Right lobe of liver (tissue), 6 donors: ENCODE results near the gene LOXL4. TPM values are rescaled to one million over a fixed set of nuclear protein-coding genes. Genes with fewer than 3 reads are reported as not detected.

Source experiments
- ATAC-seq, 4 donors: fragments of 200-7000 bp; cut with Tn5 transposase; one replicate each; pipeline ENCODE4 v1.9.1; 2020; ENCODE audit warnings: mild to moderate bottlenecking in 4 of 4, moderate library complexity in 4 of 4
- DNase-seq, 3 donors: peaks; one replicate each; pipeline ENCODE4 v3.0.0-alpha.2; 2020
- H3K27ac ChIP-seq, 3 donors: fragments of 200-600 bp; one replicate each; pipeline ENCODE4 v1.8.0; 2022
- H3K27me3 ChIP-seq, 2 donors: fragments of 200-600 bp; one replicate each; pipeline ENCODE4 v1.8.0; 2022
- H3K36me3 ChIP-seq, 4 donors: fragments of 200-600 bp; sonication (generic) in 1 of 4; one replicate each; pipeline versions ENCODE4 v1.5.1 to v1.8.0; 2017 to 2022; ENCODE audit warnings: control low read depth in 1 of 4
- H3K4me1 ChIP-seq, 4 donors: fragments of 200-600 bp; sonication (generic) in 1 of 4; one replicate each; pipeline versions ENCODE4 v1.5.1 to v1.8.0; 2017 to 2022; ENCODE audit warnings: control low read depth in 1 of 4
- H3K4me3 ChIP-seq, 3 donors: fragments of 200-600 bp; one replicate each; pipeline ENCODE4 v1.8.0; 2022
- H3K9me3 ChIP-seq, 4 donors: fragments of 200-600 bp; sonication (generic) in 1 of 4; one replicate each; pipeline versions ENCODE4 v1.5.1 to v1.8.0; 2017 to 2022; ENCODE audit warnings: control low read depth in 1 of 4
- POLR2A ChIP-seq: fragments of 450-650 bp; IDR thresholded peaks from one replicate; pipeline ENCODE4 v1.6.1; 2017; ENCODE audit warnings: antibody characterized with exemption, mild to moderate bottlenecking
- WGBS: methylation state at CpG from one replicate; pipeline ENCODE4 v1.1.6; 2018; ENCODE audit warnings: low coverage, low lambda C conversion rate; ENCODE audit not compliant: insufficient coverage; ENCODE audit errors: missing lambda C conversion rate; 5-methylcytosine and 5-hydroxymethylcytosine counted together
- intact Hi-C, 2 donors: fragments of 100-400 bp; cut with DNase I; formaldehyde crosslinking; loops; one replicate each; pipeline versions ENCODE4 v1.11.2 to v1.14.1; 2022
- total RNA-seq, 6 experiments: library from RNA; depleted of rRNA in 2 of 6; stranded (reverse); fragments of >200 nt in 2 of 6; fragmentation: NEBNext Ultra II Directional in 3 of 6; extraction: Animal tissue kit (Norgen Biotek cat#: 25700) in 3 of 6; gene quantifications; one replicate each; pipeline versions ENCODE4 v1.1.0 to v1.2.4, GENCODE V29; 2016 to 2023
- TF ChIP-seq, protein P1 (sequence below), 4 donors: fragments of 200-600 bp in 3 of 4; fragments of 450-650 bp in 1 of 4; IDR thresholded peaks; one replicate each; pipeline versions ENCODE4 v1.5.1 to v1.8.0; 2016 to 2022; ENCODE audit warnings: antibody characterized with exemption in 4 of 4, mild to moderate bottlenecking in 2 of 4
- donor health status: DM: no; HTN: yes; CAD: no.
- donor health status: DM: no; HTN: no; CAD: no.
- donor health status: DM: no; HTN: no; CAD: no.
- donor health status: DM: no; HTN: yes; CAD: no.
- donor health status: DM: no; HTN: yes; CAD: no.

The LOXL4 gene
- total RNA-seq, 6 experiments from 2014 or later: 0.51 to 33.4 (median 10.8) TPM

DNA sequence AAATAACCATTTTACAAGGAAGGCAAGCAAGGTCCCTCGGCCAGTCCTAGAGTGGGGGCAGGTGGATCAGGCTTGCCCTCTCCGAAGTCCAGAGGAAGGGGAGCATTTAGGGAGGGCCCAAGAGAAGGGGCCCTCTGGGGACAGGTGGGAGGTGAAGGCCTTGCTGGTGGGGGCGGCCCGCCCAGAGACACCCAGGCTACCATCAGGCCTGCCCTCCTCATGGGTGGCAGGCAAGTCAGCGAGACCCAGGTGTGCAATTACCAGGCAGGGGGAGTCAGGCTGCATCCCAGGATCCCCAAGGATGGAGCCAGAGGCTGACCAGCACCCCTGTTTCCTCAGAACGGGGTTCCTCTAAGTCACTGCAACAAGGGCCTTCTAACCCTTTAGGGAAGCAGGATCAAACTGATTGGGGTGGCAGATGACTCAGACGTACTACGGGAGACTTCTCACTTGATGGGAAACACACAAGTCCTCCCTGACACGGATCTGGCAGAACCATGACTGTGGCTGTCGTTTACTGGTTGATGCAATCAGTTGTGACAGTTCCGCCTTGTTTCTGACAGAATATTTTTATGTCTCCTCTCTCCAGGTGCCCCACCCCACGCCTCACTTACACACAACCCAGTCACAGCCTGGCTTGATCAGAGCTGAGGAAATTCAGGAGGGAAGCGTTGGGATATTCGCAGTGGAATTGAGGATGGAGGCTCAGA is 8.2 kb downstream of the LOXL4 start:
- Histone ChIP-seq H3K4me1 (no peaks in the 10 kb centered on the region), H3K9me3 (no peaks in the 10 kb centered on the region), H3K27me3 (no peaks in the 10 kb centered on the region), H3K36me3 (no peaks in the 10 kb centered on the region), H3K4me3 (no peak overlapping the region), H3K27ac (no peak overlapping the region)
- TF ChIP-seq POLR2A: no peak
- TF ChIP-seq, protein P1, sequence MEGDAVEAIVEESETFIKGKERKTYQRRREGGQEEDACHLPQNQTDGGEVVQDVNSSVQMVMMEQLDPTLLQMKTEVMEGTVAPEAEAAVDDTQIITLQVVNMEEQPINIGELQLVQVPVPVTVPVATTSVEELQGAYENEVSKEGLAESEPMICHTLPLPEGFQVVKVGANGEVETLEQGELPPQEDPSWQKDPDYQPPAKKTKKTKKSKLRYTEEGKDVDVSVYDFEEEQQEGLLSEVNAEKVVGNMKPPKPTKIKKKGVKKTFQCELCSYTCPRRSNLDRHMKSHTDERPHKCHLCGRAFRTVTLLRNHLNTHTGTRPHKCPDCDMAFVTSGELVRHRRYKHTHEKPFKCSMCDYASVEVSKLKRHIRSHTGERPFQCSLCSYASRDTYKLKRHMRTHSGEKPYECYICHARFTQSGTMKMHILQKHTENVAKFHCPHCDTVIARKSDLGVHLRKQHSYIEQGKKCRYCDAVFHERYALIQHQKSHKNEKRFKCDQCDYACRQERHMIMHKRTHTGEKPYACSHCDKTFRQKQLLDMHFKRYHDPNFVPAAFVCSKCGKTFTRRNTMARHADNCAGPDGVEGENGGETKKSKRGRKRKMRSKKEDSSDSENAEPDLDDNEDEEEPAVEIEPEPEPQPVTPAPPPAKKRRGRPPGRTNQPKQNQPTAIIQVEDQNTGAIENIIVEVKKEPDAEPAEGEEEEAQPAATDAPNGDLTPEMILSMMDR (IDR thresholded peaks at IDR 0.05): no peak
- no peak for DNase-seq
- WGBS: 66% methylated on average over 7 of the region's 14 CpGs
- no peak for ATAC-seq
- intact Hi-C loops: no loop called here

DNA sequence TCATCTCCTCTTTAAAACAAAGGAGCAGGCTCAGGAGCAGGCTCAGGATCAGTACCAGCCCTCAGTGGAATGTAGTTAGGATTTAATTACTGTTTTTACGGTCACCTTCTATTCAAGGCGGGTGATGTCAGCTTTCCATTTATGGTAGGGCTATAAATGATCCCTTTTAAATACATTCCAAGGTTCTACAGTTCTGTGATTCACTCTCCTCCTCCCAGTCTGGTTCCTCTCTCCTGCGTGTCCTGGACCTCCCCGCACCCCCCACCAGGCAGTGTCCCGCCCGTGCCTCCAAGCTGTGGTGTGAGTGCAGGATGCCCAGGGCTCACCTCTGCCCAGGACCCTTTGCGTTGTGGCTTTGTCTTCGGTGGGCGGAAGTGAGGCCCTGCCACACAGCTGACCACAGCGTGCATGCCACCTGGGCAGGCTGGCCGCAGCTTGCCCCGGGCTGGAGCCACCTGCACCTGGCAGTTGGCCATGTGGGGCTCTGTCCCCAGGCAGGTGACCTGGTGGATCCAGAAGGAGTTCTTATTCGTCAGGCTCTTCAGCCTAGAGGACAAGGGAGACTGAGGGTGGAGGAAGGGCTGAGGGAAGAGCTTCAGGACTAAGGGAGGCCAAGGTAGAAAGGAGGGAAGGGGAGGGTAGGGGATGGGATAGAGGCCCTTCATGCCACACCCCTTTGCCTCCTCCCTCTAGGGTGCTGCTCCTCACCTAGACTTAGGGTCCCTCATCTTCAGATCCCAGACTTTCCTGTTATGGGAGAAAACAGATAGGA is 9.1 kb downstream of the LOXL4 start:
- ATAC-seq (no peak), DNase-seq (no peak)
- Histone ChIP-seq H3K9me3 (no peaks in the 10 kb centered on the region), H3K4me3 (no peak overlapping the region), H3K36me3 (no peaks in the 10 kb centered on the region), H3K4me1 (no peaks in the 10 kb centered on the region), H3K27me3 (no peaks in the 10 kb centered on the region), H3K27ac (no peak overlapping the region)
- no peak for TF ChIP-seq POLR2A
- TF ChIP-seq, protein P1 (IDR thresholded peaks at IDR 0.05): no peak
- WGBS: 73% methylated on average over 2 of the region's 13 CpGs
- intact Hi-C loops: no loop called here

DNA sequence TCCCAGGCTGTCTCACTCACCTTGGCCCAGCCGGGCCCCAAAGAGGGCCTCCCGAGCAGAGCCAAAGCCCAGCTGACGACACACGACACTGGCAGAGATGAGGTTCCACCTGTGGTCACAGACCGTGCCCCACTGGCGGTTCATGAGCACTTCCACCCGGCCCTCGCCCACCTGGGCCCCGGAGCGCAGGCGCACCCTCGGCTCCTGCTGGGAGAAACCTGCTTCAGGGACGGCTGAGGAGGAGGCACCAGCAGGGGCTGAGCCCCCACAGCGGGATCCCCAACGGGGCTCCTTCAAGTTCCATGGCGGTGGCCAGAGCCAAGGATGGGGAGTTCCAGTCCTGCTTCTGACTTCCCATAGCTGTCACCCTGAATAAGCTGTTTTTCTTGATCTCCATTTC is 10.0 kb downstream of the LOXL4 start:
- WGBS: no CpG with 5 or more reads among the region's 16 CpGs
- Histone ChIP-seq H3K27me3 (no peaks in the 10 kb centered on the region), H3K4me1 (no peaks in the 10 kb centered on the region), H3K27ac (no peak overlapping the region), H3K9me3 (no peaks in the 10 kb centered on the region), H3K36me3 (no peaks in the 10 kb centered on the region), H3K4me3 (no peak overlapping the region)
- ATAC-seq (no peak), DNase-seq (no peak)
- TF ChIP-seq POLR2A: no peak
- TF ChIP-seq, protein P1 (IDR thresholded peaks at IDR 0.05): no peak
- intact Hi-C loops: no loop called here

DNA sequence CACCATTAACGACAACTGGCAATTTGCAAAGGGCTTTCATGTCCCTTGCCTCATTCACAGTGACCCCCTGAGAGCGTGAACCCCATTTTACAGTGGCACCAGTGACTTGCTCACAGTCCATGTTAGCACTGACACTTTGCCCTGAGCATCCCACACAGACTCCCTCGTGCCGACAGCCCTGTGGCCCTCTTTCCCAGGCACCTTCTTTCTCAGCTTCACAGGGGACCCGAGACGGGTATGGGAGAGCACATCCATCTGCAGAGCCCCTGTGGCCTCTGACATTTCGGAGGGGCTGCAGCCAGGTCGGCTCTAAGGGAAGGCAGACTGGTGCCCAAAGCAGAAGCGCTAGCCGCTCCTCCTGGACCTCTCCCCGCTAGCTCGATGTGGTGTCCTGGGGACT is 10.8 kb downstream of the LOXL4 start:
- intact Hi-C loops: no loop called here
- DNase-seq: no peak
- no peaks in the 10 kb centered on the region for H3K9me3 ChIP-seq
- no peaks in the 10 kb centered on the region for H3K4me1 ChIP-seq
- WGBS: 93% methylated on average over 2 of the region's 12 CpGs
- H3K4me3 ChIP-seq: no peak overlapping the region
- no peaks in the 10 kb centered on the region for H3K36me3 ChIP-seq
- no peak for ATAC-seq
- H3K27me3 ChIP-seq: no peaks in the 10 kb centered on the region
- TF ChIP-seq, protein P1 (IDR thresholded peaks at IDR 0.05): no peak
- no peak for TF ChIP-seq POLR2A
- H3K27ac ChIP-seq: no peak overlapping the region
